Activated CD4-positive, alpha-beta T cell treated with anti-CD3 and anti-CD28 coated beads for 4 hours (primary cell): ENCODE results near the gene KXD1.

Source experiments
- DNase-seq, 2 donors: peaks; one replicate each; pipeline ENCODE4 v3.0.0-alpha.2; 2020

Gene KXD1

DNA sequence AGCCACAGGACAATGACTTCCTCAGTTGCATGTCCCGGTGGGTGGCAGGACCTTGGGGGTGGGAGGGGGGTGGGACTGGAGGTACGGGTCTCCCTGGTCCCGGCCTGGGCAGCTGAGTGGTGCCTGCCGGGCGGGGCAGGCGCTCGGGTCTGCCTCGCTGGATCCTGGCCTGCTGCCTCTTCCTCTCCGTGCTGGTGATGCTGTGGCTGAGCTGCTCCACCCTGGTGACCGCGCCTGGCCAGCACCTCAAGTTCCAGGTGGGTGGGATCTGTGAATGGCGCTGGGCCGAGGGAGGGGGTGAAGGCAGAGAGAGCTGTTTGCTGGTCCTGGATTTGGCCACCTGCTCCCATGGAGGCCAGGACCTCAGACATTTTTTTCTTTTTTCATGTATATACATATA is 60.6 kb downstream of the KXD1 start:
- DNase-seq = no peak
